Thyroid gland (tissue), 4 donors: ENCODE data around the gene HPCAL1.

Source experiments
- POLR2A ChIP-seq, 2 donors: fragments of 450-650 bp; IDR thresholded peaks; one replicate each; pipeline ENCODE4 v1.6.1; 2017; ENCODE audit warnings: antibody characterized with exemption in 2 of 2, mild to moderate bottlenecking in 2 of 2, moderate library complexity in 1 of 2
- TF ChIP-seq, protein P1 (sequence below), 6 experiments: fragments of 200-600 bp in 3 of 6; fragments of 450-650 bp in 3 of 6; sonication (generic) in 3 of 6; IDR thresholded peaks; one replicate each; pipeline ENCODE4 v1.5.1; 2016 to 2019; ENCODE audit warnings: antibody characterized with exemption in 6 of 6, mild to moderate bottlenecking in 2 of 6, inconsistent platforms in 1 of 6, moderate library complexity in 1 of 6

DNA sequence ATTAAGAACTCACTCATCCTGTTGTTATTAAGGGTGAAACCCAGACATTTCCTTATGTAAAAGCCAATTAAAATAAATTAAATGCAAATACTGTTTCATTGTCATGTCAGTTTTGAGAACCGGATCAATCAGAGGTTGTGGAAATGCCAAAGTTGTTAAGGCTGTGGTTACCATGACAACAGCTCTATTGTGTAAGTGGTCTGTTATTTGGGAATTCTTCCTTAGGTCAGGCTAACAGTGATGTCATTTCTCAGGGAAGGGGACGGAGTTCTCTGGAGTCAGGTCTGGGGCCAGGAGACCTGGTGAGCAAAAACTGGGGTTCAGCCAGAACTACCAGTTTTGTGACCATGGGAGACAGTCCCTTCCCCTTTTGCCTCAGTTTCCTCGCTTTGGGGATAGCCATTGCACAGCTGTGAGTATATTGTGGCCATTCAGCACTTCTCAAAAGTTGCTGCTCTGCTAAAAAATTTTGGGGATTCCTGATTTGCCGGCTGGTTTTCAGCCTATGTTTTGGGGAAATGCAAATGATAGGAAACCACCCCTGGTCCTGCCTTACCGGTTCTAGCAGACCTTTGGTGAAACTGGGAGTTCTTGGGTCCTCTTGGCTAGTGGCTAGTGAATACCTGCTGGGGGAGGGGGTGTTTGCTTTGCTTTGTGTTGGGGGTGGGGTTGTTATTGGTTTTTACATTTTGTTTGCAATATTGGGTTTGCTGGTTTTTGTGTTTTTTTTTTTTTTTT lies 21.6 kb downstream of the HPCAL1 start:
- no peak for TF ChIP-seq POLR2A (IDR thresholded peaks at IDR 0.05)
- TF ChIP-seq, protein P1, sequence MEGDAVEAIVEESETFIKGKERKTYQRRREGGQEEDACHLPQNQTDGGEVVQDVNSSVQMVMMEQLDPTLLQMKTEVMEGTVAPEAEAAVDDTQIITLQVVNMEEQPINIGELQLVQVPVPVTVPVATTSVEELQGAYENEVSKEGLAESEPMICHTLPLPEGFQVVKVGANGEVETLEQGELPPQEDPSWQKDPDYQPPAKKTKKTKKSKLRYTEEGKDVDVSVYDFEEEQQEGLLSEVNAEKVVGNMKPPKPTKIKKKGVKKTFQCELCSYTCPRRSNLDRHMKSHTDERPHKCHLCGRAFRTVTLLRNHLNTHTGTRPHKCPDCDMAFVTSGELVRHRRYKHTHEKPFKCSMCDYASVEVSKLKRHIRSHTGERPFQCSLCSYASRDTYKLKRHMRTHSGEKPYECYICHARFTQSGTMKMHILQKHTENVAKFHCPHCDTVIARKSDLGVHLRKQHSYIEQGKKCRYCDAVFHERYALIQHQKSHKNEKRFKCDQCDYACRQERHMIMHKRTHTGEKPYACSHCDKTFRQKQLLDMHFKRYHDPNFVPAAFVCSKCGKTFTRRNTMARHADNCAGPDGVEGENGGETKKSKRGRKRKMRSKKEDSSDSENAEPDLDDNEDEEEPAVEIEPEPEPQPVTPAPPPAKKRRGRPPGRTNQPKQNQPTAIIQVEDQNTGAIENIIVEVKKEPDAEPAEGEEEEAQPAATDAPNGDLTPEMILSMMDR (IDR thresholded peaks at IDR 0.05): no peak
